Ectodermal cell (in vitro differentiated cells): ENCODE measurements around the gene TEAD3.

Experiments
- H3K27ac ChIP-seq: 2 replicates; pipeline ENCODE4 v1.7.0; 2013; ENCODE audit warnings: mild to moderate bottlenecking, low read depth, low read length; ENCODE audit not compliant: insufficient read depth, poor library complexity, severe bottlenecking
- H3K27me3 ChIP-seq: 2 replicates; pipeline ENCODE4 v1.7.0; 2013; ENCODE audit warnings: mild to moderate bottlenecking, low read length; ENCODE audit not compliant: insufficient read depth, control insufficient read depth, poor library complexity, severe bottlenecking
- H3K36me3 ChIP-seq: one replicate; pipeline ENCODE4 v1.7.0; 2013; ENCODE audit warnings: low read length; ENCODE audit not compliant: control insufficient read depth, insufficient read depth
- H3K4me1 ChIP-seq: one replicate; pipeline ENCODE4 v1.7.0; 2013; ENCODE audit warnings: low read length; ENCODE audit not compliant: control insufficient read depth, insufficient read depth
- H3K4me3 ChIP-seq: 2 replicates; pipeline ENCODE4 v1.7.0; 2013; ENCODE audit warnings: low read depth, low read length, control low read depth; ENCODE audit not compliant: insufficient read depth
- H3K9me3 ChIP-seq: 2 replicates; pipeline ENCODE4 v1.7.0; 2013; ENCODE audit warnings: mild to moderate bottlenecking, low read length, moderate library complexity; ENCODE audit not compliant: control insufficient read depth
- whole genome bisulfite sequencing, 2 experiments: methylation state at CpG; one replicate each; pipeline ENCODE4 v1.1.7; 2013; ENCODE audit warnings: missing lambda C conversion rate in 2 of 2; 5-methylcytosine and 5-hydroxymethylcytosine counted together

Gene TEAD3

DNA sequence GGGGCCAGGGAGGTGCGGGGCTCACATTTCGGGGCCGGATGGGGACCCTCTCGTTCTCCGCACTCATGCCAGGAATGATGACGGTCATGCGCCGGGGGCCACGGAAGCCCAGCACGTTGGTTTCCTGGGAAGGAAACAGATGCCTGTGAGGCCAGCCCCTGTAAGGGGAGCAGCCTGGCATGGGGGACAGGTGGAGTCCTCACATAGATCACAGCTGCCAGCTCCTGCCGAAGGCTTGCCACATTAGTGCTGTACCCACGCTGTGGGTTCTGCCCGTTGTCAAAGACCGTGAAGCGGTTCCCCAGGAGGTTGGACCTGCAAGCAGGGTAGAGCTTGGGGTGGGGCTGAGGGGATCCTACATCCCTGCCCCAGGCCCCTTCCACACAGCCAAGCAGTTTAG is 6.7 kb upstream of the TEAD3 start:
- 86 to 92% methylated on average over 15 of the region's 15 CpGs for whole genome bisulfite sequencing, 2 experiments
- no peaks in the 10 kb centered on the region for H3K36me3 ChIP-seq
- no peaks in the 10 kb centered on the region for H3K9me3 ChIP-seq
- H3K27me3 ChIP-seq, result peaks cover 21% of the 10 kb centered on the region
- peaks cover 7% of the 10 kb centered on the region for H3K4me1 ChIP-seq
- H3K4me3 ChIP-seq, result no peak overlapping the region
- no peak overlapping the region for H3K27ac ChIP-seq

DNA sequence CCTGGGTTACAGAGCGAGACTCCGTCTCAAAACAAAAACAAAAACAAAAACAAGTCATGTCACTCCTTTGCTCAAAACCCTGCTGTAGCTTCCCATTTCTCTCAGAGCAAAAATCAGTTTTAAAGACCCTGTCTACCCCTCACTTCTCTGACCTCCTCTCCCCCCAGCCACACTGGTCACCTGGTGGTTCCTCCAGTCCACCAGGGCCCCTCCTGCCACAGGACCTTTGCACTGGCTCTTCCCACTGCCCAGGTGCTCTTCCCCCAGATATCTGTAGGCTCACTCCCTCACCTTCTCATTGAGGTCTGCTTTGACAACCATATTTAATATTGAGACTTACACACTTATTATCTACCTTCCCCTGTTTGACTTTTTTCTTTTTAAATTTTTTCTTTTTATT is 4.9 kb upstream of the TEAD3 start:
- no peak overlapping the region for H3K27ac ChIP-seq
- WGBS, 2 experiments, result 95 to 96% methylated on average over 2 of the region's 2 CpGs
- H3K36me3 ChIP-seq, result no peaks in the 10 kb centered on the region
- H3K9me3 ChIP-seq, result no peaks in the 10 kb centered on the region
- H3K4me1 ChIP-seq, result peaks cover 15% of the 10 kb centered on the region
- no peak overlapping the region for H3K4me3 ChIP-seq
- H3K27me3 ChIP-seq, result peaks cover 33% of the 10 kb centered on the region

DNA sequence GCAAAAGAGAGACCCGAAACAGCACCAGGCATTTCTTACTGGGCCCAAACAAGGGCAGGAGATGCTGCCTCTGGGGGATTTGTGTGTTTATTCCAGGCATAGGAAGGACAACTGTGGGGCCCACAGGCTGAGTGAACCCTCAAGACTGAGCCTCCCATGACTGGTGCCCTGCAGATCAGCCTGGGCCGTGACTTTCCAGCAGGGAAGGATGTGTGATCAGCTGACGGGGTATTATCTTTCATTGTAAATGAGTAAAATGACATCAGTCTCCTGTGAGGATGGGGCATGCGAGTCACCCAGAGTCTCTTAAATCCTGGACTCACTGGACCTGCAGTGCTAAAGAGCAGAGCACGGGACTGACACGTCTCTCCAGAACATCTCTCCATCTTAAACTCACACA is 3.9 kb upstream of the TEAD3 start:
- 81 to 83% methylated on average over 6 of the region's 6 CpGs for WGBS, 2 experiments
- no peak overlapping the region for H3K27ac ChIP-seq
- no peaks in the 10 kb centered on the region for H3K9me3 ChIP-seq
- no peak overlapping the region for H3K4me3 ChIP-seq
- peaks cover 31% of the 10 kb centered on the region for H3K27me3 ChIP-seq
- H3K4me1 ChIP-seq, result peaks cover 12% of the 10 kb centered on the region
- H3K36me3 ChIP-seq, result no peaks in the 10 kb centered on the region

DNA sequence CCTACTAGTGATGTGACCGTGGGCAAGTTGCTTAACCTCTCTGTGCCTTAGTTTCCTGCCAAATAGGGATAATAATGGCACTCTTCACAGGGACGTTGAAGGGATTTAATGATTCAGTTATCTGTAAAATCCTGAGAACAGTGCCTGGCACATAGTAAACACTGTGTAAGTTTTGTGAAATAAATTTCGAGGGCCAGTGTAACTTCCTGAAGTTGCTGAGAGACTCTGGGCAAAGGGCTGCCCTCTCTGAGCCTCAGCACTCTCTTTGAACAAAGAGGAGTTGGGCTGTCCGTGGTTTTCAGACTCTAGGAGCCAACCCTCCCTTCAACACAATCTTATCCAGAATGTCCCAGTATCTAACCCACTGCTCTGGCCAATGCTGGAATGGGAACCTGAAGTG is 2.5 kb upstream of the TEAD3 start:
- Histone ChIP-seq H3K4me1 (peaks cover 22% of the 10 kb centered on the region), H3K4me3 (no peak overlapping the region), H3K27ac (no peak overlapping the region), H3K9me3 (no peaks in the 10 kb centered on the region), H3K36me3 (no peaks in the 10 kb centered on the region), H3K27me3 (peaks cover 29% of the 10 kb centered on the region)
- WGBS, 2 experiments, result 90 to 93% methylated on average over 4 of the region's 4 CpGs

DNA sequence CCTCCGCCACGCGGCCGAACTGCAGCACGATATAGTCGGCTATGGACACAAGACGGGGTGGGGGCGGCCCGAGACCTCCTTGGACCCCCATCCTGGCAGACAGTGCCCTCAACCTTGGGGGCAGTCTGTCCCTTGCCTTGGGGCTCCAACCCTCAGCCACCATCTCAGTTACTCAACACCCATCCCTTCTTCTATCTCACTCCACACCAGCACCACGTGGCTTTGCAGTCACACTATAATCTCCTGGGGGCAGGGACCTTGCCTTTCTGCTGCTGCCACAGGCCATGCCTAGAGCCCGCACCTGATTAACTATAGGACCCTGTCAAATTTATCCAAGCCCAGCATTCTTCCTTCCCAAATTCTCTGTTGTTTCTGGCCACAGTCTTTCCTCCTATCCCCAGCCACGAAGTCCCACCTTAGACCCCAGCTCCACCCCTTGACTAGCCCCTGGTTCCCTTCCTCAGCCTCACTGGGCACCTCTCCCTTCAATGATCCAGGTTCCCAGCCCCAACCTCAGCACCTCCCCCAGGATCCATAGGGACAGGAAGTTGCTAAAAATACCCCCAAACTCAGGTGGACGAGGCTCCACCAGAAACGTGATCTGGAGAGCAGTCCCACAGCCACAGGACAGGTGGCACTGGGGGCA is 1.7 kb upstream of the TEAD3 start:
- Histone ChIP-seq H3K4me1 (peaks cover 30% of the 10 kb centered on the region), H3K27ac (no peak overlapping the region), H3K36me3 (no peaks in the 10 kb centered on the region), H3K27me3 (peaks cover 29% of the 10 kb centered on the region), H3K4me3 (peak overlapping the region; percentile 59), H3K9me3 (no peaks in the 10 kb centered on the region)
- 35 to 37% methylated on average over 14 of the region's 14 CpGs for WGBS, 2 experiments

DNA sequence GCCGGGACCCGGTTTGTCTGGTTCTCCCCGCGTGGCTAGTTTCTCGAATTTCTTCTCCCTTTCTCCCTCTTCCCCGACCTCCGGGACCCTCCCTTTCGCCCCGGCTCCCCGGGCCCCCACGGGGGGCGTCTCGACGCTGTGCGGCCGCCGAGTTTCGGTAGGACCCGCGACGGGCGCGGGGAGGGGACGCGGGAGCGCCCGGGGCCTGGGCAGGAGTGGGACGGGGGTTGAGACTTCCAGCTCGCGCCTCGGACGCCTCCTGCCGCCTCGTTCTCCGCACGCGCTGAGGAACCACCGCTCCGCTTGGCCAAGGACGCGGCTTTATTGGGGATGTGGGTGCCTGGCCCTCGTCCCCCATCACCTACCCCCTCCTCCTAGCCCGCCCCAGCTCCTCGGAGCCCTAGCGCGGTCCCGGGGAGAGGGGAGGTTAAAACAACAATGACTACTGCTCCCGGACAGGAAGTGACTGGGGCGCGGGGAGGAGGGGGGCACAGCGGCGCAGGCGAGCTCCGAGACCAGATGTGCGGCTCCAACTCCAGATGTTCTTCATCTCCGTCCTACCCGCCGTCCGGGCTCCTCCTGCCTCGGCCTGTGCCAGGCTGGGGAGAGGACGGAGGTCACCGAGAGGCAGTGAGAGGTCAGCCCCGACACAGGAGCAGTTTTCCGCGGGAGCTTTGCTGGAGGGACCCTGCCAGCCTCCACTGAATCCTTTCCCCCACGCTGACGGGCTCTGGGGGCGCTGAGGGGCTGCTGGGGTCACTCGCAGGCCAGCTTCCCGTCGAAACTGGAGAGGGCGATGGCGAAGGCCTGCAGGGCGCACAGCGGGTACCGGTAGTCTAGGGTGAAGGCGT is 917 bp upstream of the TEAD3 start:
- Histone ChIP-seq H3K4me1 (peaks cover 37% of the 10 kb centered on the region), H3K27ac (peak overlapping the region; percentile 12), H3K9me3 (no peaks in the 10 kb centered on the region), H3K36me3 (no peaks in the 10 kb centered on the region), H3K4me3 (peak overlapping the region; percentile 59), H3K27me3 (peaks cover 29% of the 10 kb centered on the region)
- 3% methylated on average over 76 to 77 of the region's 77 CpGs for WGBS, 2 experiments

DNA sequence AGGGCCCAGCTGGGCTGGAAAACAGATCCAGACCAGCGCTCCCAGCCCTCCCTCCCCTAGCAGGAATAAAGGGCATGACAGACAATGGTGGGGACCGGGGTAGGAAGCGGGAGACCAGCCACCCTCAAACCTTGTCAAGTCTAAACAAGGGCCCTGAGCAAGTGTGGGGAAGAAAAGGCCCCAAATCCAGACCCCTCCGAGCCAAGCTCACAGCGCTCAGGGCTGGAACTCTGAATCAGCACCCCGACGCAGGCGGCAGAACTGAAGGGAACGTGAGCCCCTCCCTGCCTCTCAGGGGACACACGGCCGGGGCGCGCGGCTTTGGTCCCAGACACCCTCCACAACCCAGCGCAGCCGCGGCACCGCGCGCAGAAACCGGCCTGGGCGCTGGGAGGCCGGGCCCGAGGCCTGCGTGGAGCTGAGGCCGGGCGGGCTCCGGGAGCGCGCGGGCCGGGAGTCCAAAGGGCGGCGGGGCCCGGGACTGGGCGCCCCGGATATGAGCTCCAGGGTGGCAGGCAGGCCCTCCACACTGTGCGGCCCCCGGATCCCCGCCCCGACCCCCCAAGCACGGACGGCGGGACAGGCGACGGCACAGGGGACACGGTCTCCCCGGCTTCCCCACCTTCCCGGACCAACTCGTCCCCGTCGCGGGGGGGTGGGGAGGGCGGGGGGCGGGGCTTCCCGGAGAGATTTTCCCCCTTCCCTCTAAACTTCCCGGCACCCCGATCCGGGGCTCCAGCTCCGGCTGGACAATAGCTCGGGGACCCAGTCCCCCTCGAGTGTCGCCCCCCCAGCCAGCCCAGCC is 641 bp downstream of the TEAD3 start:
- Histone ChIP-seq H3K9me3 (no peaks in the 10 kb centered on the region), H3K4me1 (peaks cover 53% of the 10 kb centered on the region), H3K36me3 (no peaks in the 10 kb centered on the region), H3K27me3 (peaks cover 29% of the 10 kb centered on the region), H3K4me3 (peak overlapping the region; percentile 61), H3K27ac (peak overlapping the region; percentile 45)
- 0 to 1% methylated on average over 63 of the region's 63 CpGs for WGBS, 2 experiments

DNA sequence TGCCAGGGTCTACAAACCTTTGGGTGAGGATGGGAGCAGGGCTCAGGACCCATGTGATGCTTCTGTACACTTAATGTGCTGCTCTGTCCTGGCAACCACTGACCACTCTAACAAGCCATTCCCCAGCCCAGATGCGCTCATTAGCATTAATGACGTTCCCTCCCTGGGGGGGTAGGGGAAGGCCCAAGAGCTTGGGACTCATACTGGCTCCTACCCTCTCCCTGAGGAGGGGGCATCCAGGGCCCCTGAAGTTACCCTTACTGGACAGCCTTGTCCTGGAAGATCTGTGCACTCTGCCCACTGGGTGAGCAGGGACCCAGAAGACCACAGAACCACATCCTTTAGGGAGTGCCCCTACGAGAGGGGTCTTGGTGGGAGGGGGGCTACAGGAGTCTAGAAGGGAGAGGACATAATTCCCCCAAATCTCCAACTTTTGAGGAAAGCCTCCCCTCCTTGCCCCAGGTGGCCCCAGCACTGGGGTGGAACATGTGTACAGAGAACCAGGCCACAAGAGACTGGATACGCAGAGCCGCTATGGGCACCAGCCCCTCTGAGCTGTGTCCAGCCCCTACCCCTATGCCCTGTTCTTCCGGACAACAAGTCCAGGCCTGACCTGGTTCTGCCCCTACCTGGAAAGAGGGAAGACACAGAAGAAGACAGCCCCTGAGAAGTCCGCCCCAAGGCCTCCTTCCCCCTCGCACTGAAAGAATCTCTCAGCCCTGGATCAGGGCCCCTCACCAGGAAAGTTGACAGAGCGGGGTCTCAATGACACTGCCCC is 1.4 kb downstream of the TEAD3 start:
- Histone ChIP-seq H3K4me1 (peaks cover 60% of the 10 kb centered on the region), H3K27ac (no peak overlapping the region), H3K4me3 (peak overlapping the region; percentile 61)

DNA sequence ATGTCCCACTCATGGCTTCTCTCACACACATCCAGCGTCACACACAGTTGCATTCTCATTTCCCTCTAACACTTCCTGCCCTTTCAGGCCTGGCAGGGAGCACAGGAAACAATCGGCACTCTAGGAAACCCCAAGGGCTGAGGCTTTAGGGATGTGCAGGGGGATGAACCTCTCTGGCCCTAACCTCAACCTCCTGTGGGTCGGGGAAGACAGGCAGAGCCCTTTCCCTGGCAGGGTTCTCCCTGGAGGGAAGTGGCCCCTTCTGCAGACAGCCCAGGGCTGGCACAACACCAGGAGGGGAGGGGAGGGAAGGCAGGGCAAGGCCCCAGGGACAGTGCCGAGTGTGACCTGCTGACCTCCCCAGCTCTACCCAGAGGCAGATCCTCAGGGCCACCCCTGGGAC is 2.7 kb downstream of the TEAD3 start:
- H3K4me1 ChIP-seq, result peaks cover 68% of the 10 kb centered on the region
- H3K9me3 ChIP-seq, result no peaks in the 10 kb centered on the region
- 21 to 22% methylated on average over 4 of the region's 4 CpGs for WGBS, 2 experiments
- H3K27ac ChIP-seq, result no peak overlapping the region
- H3K27me3 ChIP-seq, result peaks cover 19% of the 10 kb centered on the region
- H3K36me3 ChIP-seq, result no peaks in the 10 kb centered on the region
- no peak overlapping the region for H3K4me3 ChIP-seq

More for the DNA sequence above, 1.4 kb downstream of the TEAD3 start:
- Histone ChIP-seq H3K27me3 (peaks cover 29% of the 10 kb centered on the region), H3K9me3 (no peaks in the 10 kb centered on the region), H3K36me3 (no peaks in the 10 kb centered on the region)
- WGBS, 2 experiments, result 48 to 50% methylated on average over 9 of the region's 9 CpGs
